ENCODE measurements around the gene SLC18A2. TPM values are rescaled to one million over a fixed set of nuclear protein-coding genes. Genes with fewer than 3 reads are reported as not detected.
A peak's percentile ranks its signal among the peaks of the same experiment; 100 is the strongest.

The SLC18A2 gene
- total RNA-seq: 1 to 10 TPM in 1 of 3 donors, under 1 TPM in 2; 0.21 to 8.0 (median 0.36) TPM
- total RNA-seq (2013): 0.61 TPM

DNA sequence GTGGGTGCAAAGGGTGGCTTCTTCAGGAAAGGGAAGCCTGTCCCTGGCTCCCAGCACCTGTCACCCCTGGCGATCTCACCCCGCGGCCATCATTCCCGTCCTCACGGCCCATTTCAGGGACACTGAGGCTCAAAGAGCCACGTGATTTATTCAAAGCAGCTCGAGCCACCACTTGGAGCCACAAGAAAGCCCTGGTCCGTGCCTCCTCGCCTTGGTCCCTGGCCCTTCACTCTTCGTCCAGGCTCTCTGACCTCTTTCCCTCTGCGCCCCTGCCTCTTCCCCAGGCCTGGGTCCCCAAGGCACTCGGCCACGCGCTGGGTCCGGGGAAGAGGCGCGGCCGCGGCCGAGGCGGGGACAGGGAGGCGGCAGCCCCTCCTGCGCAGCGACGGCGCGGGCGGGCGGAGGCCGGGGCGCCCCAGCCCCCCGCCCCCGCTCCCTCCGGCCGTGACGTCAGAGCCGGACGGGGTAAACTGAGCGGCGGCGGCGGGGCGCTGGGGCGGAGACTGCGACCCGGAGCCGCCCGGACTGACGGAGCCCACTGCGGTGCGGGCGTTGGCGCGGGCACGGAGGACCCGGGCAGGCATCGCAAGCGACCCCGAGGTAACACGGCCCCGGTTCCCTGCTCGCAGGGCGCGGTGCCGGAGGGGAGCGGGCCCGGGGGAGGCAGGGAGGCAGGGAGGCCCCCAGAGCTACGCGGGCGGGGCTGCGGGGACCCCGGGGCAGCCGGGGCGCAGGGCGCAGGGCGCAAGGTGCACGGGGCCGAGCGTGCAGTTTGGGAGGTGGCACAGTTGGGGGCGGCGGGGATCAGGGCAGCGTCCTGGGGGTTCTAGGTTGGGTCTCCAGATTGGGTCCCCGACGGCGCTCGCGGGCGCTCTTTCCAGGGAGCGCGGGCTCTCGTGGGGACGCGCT is at the start of gene SLC18A2:
Gene SLC18A2 (plus strand): TSS at position 494 of the 909 bp plus-strand sequence. CDS start 580 bp downstream, outside the sequence.
- H3K27me3 ChIP-seq (ENCODE audit: control insufficient read depth, insufficient read depth, low read length): peaks cover 12% of the 10 kb centered on the region
- Mint-ChIP-seq H3K4me3 (peak within 1 kb of the TSS; percentile 50), H3K36me3 (no peaks in the 10 kb centered on the region), H3K9me3 (no peaks in the 10 kb centered on the region), H3K4me1 (peaks cover 5% of the 10 kb centered on the region in 2 donors), H3K27me3 (ENCODE audit: low read depth in 2 of 2) (peaks cover 31 to 58% of the 10 kb centered on the region in 2 donors), H3K27ac (no peak within 1 kb of the TSS)
- no peak for ATAC-seq
- DNase-seq: no peak
- 8% methylated on average over 93 of the region's 93 CpGs for WGBS (ENCODE audit: insufficient coverage)
- no peaks in the 10 kb centered on the region for H3K36me3 ChIP-seq (ENCODE audit: control insufficient read depth, insufficient read depth, low read length)
- H3K4me1 ChIP-seq (ENCODE audit: control insufficient read depth, insufficient read depth, low read length): no peaks in the 10 kb centered on the region
- no peak within 1 kb of the TSS for H3K27ac ChIP-seq (ENCODE audit: low read length)
- H3K4me3 ChIP-seq (ENCODE audit: low read length): no peak within 1 kb of the TSS
- intact Hi-C loops (cut with micrococcal nuclease): no loop called here
- TF ChIP-seq CTCF (IDR thresholded peaks at IDR 0.05): no peak
- no peaks in the 10 kb centered on the region for H3K9me3 ChIP-seq (ENCODE audit: control insufficient read depth, insufficient read depth, low read length)

- Histone ChIP-seq H3K36me3 (ENCODE audit: control insufficient read depth, insufficient read depth, low read length) (no peaks in the 10 kb centered on the region), H3K27ac (ENCODE audit: low read length) (no peak within 1 kb of the TSS), H3K9me3 (ENCODE audit: control insufficient read depth, insufficient read depth, low read length) (no peaks in the 10 kb centered on the region), H3K4me3 (ENCODE audit: low read length) (no peak within 1 kb of the TSS), H3K4me1 (ENCODE audit: control insufficient read depth, insufficient read depth, low read length) (no peaks in the 10 kb centered on the region), H3K27me3 (ENCODE audit: control insufficient read depth, insufficient read depth, low read length) (no peaks in the 10 kb centered on the region)
- Mint-ChIP-seq H3K9me3 (no peaks in the 10 kb centered on the region), H3K36me3 (no peaks in the 10 kb centered on the region), H3K27ac (no peak within 1 kb of the TSS), H3K4me1 (no peaks in the 10 kb centered on the region), H3K27me3 (ENCODE audit: low read depth in 2 of 2) (peaks cover 2 to 14% of the 10 kb centered on the region in 2 donors), H3K4me3 (no peak within 1 kb of the TSS)
- DNase-seq: no peak
- intact Hi-C loops (cut with micrococcal nuclease): no loop called here
- no peak for TF ChIP-seq CTCF (IDR thresholded peaks at IDR 0.05)
- WGBS (ENCODE audit: insufficient coverage): 87% methylated on average over 12 of the region's 12 CpGs
- ATAC-seq: no peak
Measured at GRCh38 chr10:117197189-117197588, 43.7 kb upstream of the SLC18A2 start, which contains the start of gene KCNK18. Gene KCNK18 (plus strand): TSS chr10:117197489. CDS start chr10:117197489, 0 bp downstream.

- H3K4me3 ChIP-seq (ENCODE audit: low read length): no peak overlapping the region
- Mint-ChIP-seq H3K9me3 (no peaks in the 10 kb centered on the region), H3K4me1 (no peaks in the 10 kb centered on the region), H3K36me3 (no peaks in the 10 kb centered on the region), H3K4me3 (no peak overlapping the region), H3K27me3 (ENCODE audit: low read depth in 2 of 2) (peaks cover 2 to 14% of the 10 kb centered on the region in 2 donors), H3K27ac (no peak overlapping the region)
- ATAC-seq (no peak), DNase-seq (no peak)
- no peaks in the 10 kb centered on the region for H3K4me1 ChIP-seq (ENCODE audit: control insufficient read depth, insufficient read depth, low read length)
- intact Hi-C loops (cut with micrococcal nuclease): no loop called here
- TF ChIP-seq CTCF (IDR thresholded peaks at IDR 0.05): no peak
- no peak overlapping the region for H3K27ac ChIP-seq (ENCODE audit: low read length)
- whole genome bisulfite sequencing (ENCODE audit: insufficient coverage): 41% methylated on average over 3 of the region's 4 CpGs
- H3K27me3 ChIP-seq (ENCODE audit: control insufficient read depth, insufficient read depth, low read length): no peaks in the 10 kb centered on the region
- H3K36me3 ChIP-seq (ENCODE audit: control insufficient read depth, insufficient read depth, low read length): no peaks in the 10 kb centered on the region
- no peaks in the 10 kb centered on the region for H3K9me3 ChIP-seq (ENCODE audit: control insufficient read depth, insufficient read depth, low read length)
Measured at GRCh38 chr10:117198088-117198487, 42.8 kb upstream of the SLC18A2 start.

All from natural killer cell (primary cell).